Brain microvascular endothelial cell (primary cell): ENCODE data around the gene DTNB.

Experiments used
- DNase-seq: peaks from one replicate; pipeline ENCODE4 v3.0.0-alpha.2; 2020
- H3K27ac ChIP-seq: fragments of 250-450 bp; sonication (Bioruptor Pico); 2 replicates; pipeline ENCODE4 v1.5.1; 2020; ENCODE audit warnings: mild to moderate bottlenecking, moderate library complexity
- H3K27me3 ChIP-seq: fragments of 250-450 bp; sonication (Bioruptor Pico); replicated peaks from 2 replicates; pipeline ENCODE4 v1.5.1; 2020; ENCODE audit warnings: mild to moderate bottlenecking
- H3K36me3 ChIP-seq: fragments of 250-450 bp; sonication (Bioruptor Pico); replicated peaks from 2 replicates; pipeline ENCODE4 v1.5.1; 2020; ENCODE audit warnings: mild to moderate bottlenecking
- H3K4me3 ChIP-seq: 2 replicates; pipeline ENCODE4 v1.5.1; 2011; ENCODE audit warnings: low read depth, mild to moderate bottlenecking, control low read depth, low read length, moderate library complexity
- CTCF ChIP-seq: IDR thresholded peaks from 2 replicates; pipeline ENCODE4 v1.5.1; 2011; ENCODE audit warnings: low read depth, mild to moderate bottlenecking, moderate library complexity, low read length, control low read depth, inconsistent platforms; ENCODE audit errors: missing control alignments
- in situ Hi-C: cut with HindIII; loops from 2 replicates; pipeline ENCODE4 v1.10.0; 2017; ENCODE audit warnings: low sequenced_read_pairs, low pct_ligation_motif_present

Gene DTNB

GRCh38 chr2:25335204-25335603 is 338.2 kb downstream of the DTNB start:
- Histone ChIP-seq H3K36me3 (no peaks in the 10 kb centered on the region), H3K27me3 (no peaks in the 10 kb centered on the region), H3K4me3 (no peak overlapping the region), H3K27ac (no peak overlapping the region)
- no peak for TF ChIP-seq CTCF
- in situ Hi-C loops, result no loop called here
- no peak for DNase-seq

GRCh38 chr2:25334482-25334881 is 338.9 kb downstream of the DTNB start:
- H3K4me3 ChIP-seq, result no peak overlapping the region
- no peak overlapping the region for H3K27ac ChIP-seq
- in situ Hi-C loops, result no loop called here
- no peaks in the 10 kb centered on the region for H3K36me3 ChIP-seq
- no peak for TF ChIP-seq CTCF
- no peaks in the 10 kb centered on the region for H3K27me3 ChIP-seq
- no peak for DNase-seq

- in situ Hi-C loops, result no loop called here
- no peaks in the 10 kb centered on the region for H3K27me3 ChIP-seq
Measured at GRCh38 chr2:25333981-25334380, 339.4 kb downstream of the DTNB start.

GRCh38 chr2:25332571-25332970 is 340.8 kb downstream of the DTNB start:
- no peak overlapping the region for H3K27ac ChIP-seq
- no peaks in the 10 kb centered on the region for H3K27me3 ChIP-seq
- no peak overlapping the region for H3K4me3 ChIP-seq
- no peaks in the 10 kb centered on the region for H3K36me3 ChIP-seq
- in situ Hi-C loops, result no loop called here
- no peak for DNase-seq
- TF ChIP-seq CTCF, result no peak

More at GRCh38 chr2:25333981-25334380, 339.4 kb downstream of the DTNB start:
- no peak for TF ChIP-seq CTCF
- DNase-seq, result no peak
- H3K36me3 ChIP-seq, result no peaks in the 10 kb centered on the region
- H3K27ac ChIP-seq, result no peak overlapping the region
- H3K4me3 ChIP-seq, result no peak overlapping the region

GRCh38 chr2:25331686-25332365 is 341.6 kb downstream of the DTNB start:
- no peaks in the 10 kb centered on the region for H3K36me3 ChIP-seq
- TF ChIP-seq CTCF, result no peak
- no peaks in the 10 kb centered on the region for H3K27me3 ChIP-seq
- no peak overlapping the region for H3K4me3 ChIP-seq
- no peak overlapping the region for H3K27ac ChIP-seq
- in situ Hi-C loops, result no loop called here
- no peak for DNase-seq

- no peak for DNase-seq
- in situ Hi-C loops, result no loop called here
- no peak overlapping the region for H3K4me3 ChIP-seq
- no peak overlapping the region for H3K27ac ChIP-seq
- H3K27me3 ChIP-seq, result no peaks in the 10 kb centered on the region
- H3K36me3 ChIP-seq, result no peaks in the 10 kb centered on the region
- no peak for TF ChIP-seq CTCF
Measured at GRCh38 chr2:25330937-25331336, 342.4 kb downstream of the DTNB start.
